HepG2 (cell line): ENCODE results near the gene ASXL1. TPM values are rescaled to one million over a fixed set of nuclear protein-coding genes. Genes with fewer than 3 reads are reported as not detected.

Experiments used
- AGO2 ChIP-seq: fragments of 200-400 bp; formaldehyde crosslinking; optimal IDR thresholded peaks from 2 replicates; pipeline ENCODE3; 2017; ENCODE audit warnings: mild to moderate bottlenecking, low read depth, low read length, moderate library complexity
- ARHGAP35 ChIP-seq: sonication (generic); formaldehyde crosslinking; IDR thresholded peaks from 2 replicates; pipeline ENCODE4 v1.9.0; 2022; ENCODE audit warnings: mild to moderate bottlenecking, inconsistent platforms, moderate library complexity, missing genetic modification reagents, borderline replicate concordance
- EZH2 ChIP-seq: conservative IDR thresholded peaks from 2 replicates; pipeline ENCODE4 v1.6.1; 2012; ENCODE audit warnings: mild to moderate bottlenecking, low read depth, low read length, moderate library complexity
- RFXAP ChIP-seq: sonication (generic); formaldehyde crosslinking; IDR thresholded peaks from 2 replicates; pipeline ENCODE4 v1.4.0; 2020; ENCODE audit warnings: missing genetic modification reagents, borderline replicate concordance
- WIZ ChIP-seq: sonication (generic); formaldehyde crosslinking; IDR thresholded peaks from 2 replicates; pipeline ENCODE4 v1.5.1; 2020; ENCODE audit warnings: mild to moderate bottlenecking, missing genetic modification reagents
- ZFP91 ChIP-seq: sonication (generic); formaldehyde crosslinking; IDR thresholded peaks from 2 replicates; pipeline ENCODE4 v1.9.0; 2022; ENCODE audit warnings: missing genetic modification reagents, mild to moderate bottlenecking, borderline replicate concordance
- ZNF7 ChIP-seq: IDR thresholded peaks from 2 replicates; pipeline ENCODE4 v1.6.1; 2016; ENCODE audit warnings: missing biosample characterization, missing genetic modification reagents
- ZNF788 ChIP-seq: sonication (generic); formaldehyde crosslinking; IDR thresholded peaks from 2 replicates; pipeline ENCODE4 v1.5.0; 2020; ENCODE audit warnings: mild to moderate bottlenecking, missing genetic modification reagents, borderline replicate concordance
- polyA plus RNA-seq, 8 experiments: library from polyadenylated mRNA; depleted of rRNA in 3 of 8; stranded (reverse) in 7 of 8; unstranded in 1 of 8; fragments of >200 nt; fragmentation: Illumina TruSeq in 4 of 8; extraction: Trizol in 4 of 8; gene quantifications; 2 replicates each; pipeline versions ENCODE4 v1.2.1 to v1.2.3, GENCODE V29; 2011 to 2016; ENCODE audit warnings: low read depth in 4 of 8, missing spikeins in 1 of 8, mixed read lengths in 1 of 8; ENCODE audit not compliant: insufficient read depth in 1 of 8
- total RNA-seq, 5 experiments: library from RNA; depleted of rRNA; stranded (reverse); fragments of >200 nt; fragmentation: Illumina TruSeq; extraction: Trizol; gene quantifications; 2 replicates each; pipeline ENCODE4 v1.2.3, GENCODE V29; 2016; ENCODE audit warnings: low read depth in 1 of 5
- TF ChIP-seq, protein P1 (sequence below): sonication (generic); formaldehyde crosslinking; IDR thresholded peaks from 2 replicates; pipeline ENCODE4 v1.8.1; 2023; ENCODE audit warnings: mild to moderate bottlenecking, missing genetic modification reagents

The ASXL1 gene
- total and polyA plus RNA-seq, 2 of the 13 experiments (the other 11 are each of a cell fraction or from before 2014, with no cell fraction given), result 62.1 to 74.8 TPM

DNA sequence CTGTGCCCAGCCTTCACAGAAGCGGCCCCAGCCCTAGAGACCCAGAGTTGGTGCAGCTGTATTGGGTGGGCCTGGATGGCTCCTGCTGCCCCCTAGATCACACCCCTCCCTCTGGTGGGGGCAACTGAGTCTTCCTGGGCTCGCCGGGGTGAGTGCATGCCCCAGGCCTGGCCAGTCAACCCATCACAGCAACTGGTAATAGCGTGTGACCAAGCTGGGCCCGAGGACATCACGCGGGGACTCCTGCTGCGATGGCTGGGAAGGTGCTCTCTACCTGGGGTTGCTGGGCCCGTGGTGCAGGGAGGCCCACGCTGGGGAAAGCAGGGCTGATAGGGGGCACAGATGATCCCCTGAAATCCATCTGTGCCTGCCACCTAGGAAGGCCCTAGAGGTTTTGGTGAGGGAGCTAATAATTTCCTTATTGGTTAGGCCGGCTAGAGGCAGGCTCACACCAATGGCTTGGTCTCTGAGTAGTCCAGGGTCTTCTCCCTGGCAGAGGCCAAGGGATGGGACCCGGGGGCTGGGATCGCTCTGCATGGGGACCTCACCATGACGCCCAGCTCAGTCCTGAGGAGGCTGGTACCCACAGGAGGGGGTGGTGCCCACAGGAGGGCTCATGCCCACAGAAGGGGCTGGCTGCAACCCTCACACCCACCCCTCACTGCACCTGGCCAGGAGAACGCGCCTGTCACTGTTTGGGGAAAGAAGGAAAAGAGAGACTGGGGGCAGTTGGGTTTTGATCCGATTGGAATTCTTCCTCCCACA, 103.9 kb downstream of the ASXL1 start (continued):
- TF ChIP-seq ZFP91 (CRISPR knock-in tag), result 0 out of 2 replicates have a peak, but pooled peaks have one; percentile 26
- TF ChIP-seq WIZ, result no peak
- TF ChIP-seq AGO2, result peak; percentile 77
- TF ChIP-seq EZH2, result no peak
- 0 out of 2 replicates have a peak, but pooled peaks have one; percentile 22 for TF ChIP-seq ZNF788
- no peak for TF ChIP-seq ARHGAP35 (CRISPR knock-in tag)
- TF ChIP-seq, protein P1, sequence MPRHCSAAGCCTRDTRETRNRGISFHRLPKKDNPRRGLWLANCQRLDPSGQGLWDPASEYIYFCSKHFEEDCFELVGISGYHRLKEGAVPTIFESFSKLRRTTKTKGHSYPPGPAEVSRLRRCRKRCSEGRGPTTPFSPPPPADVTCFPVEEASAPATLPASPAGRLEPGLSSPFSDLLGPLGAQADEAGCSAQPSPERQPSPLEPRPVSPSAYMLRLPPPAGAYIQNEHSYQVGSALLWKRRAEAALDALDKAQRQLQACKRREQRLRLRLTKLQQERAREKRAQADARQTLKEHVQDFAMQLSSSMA (CRISPR knock-in tag), result no peak
- no peak for TF ChIP-seq ZNF7 (CRISPR knock-in tag)
- TF ChIP-seq RFXAP (CRISPR knock-in tag), result no peak
